OCI-LY7 (cell line): ENCODE measurements around the gene ZNF543. TPM values are rescaled to one million over a fixed set of nuclear protein-coding genes. Genes with fewer than 3 reads are reported as not detected.

ENCODE experiments used
- BruUV-seq: library from RNA; stranded (reverse); fragments of 400-500 nt; replicated peaks from 2 replicates; lab custom pipeline; 2021; lab: Mats Ljungman, UMichigan
- CTCF ChIA-PET: fragments of 300-600 bp; sonication (Branson Sonifier 250); formaldehyde crosslinking; loops from one replicate; lab custom pipeline; 2022; ENCODE audit warnings: antibody characterized with exemption; ENCODE audit not compliant: unreplicated experiment; lab: Charles Lee
- POLR2A ChIA-PET: fragments of 300-600 bp; sonication (Branson Sonifier 250); formaldehyde crosslinking; loops from one replicate; lab custom pipeline; 2022; ENCODE audit warnings: antibody characterized with exemption; lab: Charles Lee
- DNase-seq: peaks from one replicate; pipeline ENCODE4 v3.0.0-alpha.2; 2015; ENCODE audit warnings: low spot score
- H2AFZ ChIP-seq: fragments of 200-600 bp; sonication (generic), shearing (Covaris generic); 2 replicates; pipeline ENCODE4 v1.6.1; 2014; ENCODE audit warnings: mild to moderate bottlenecking, antibody characterized with exemption, low read length, moderate library complexity
- H3K27ac ChIP-seq: fragments of 200-600 bp; sonication (generic); 2 replicates; pipeline ENCODE4 v1.5.1; 2014; ENCODE audit warnings: mixed run types, low read depth, mild to moderate bottlenecking, moderate library complexity, low read length, inconsistent platforms; ENCODE audit not compliant: poor library complexity, severe bottlenecking
- H3K36me3 ChIP-seq: fragments of 200-600 bp; sonication (generic); 2 replicates; pipeline ENCODE4 v1.6.1; 2014; ENCODE audit warnings: mild to moderate bottlenecking, antibody characterized with exemption, low read length, moderate library complexity, mixed read lengths; ENCODE audit not compliant: insufficient read depth
- H3K4me1 ChIP-seq: fragments of 200-600 bp; sonication (generic); 2 replicates; pipeline ENCODE4 v1.5.1; 2014; ENCODE audit warnings: mild to moderate bottlenecking, low read length; ENCODE audit not compliant: insufficient read depth, poor library complexity, severe bottlenecking
- H3K4me2 ChIP-seq: fragments of 200-600 bp; sonication (generic); 2 replicates; pipeline ENCODE4 v1.6.1; 2014; ENCODE audit warnings: mild to moderate bottlenecking, low read length
- H3K4me3 ChIP-seq: fragments of 200-600 bp; sonication (generic); 2 replicates; pipeline ENCODE4 v1.5.1; 2014; ENCODE audit warnings: mild to moderate bottlenecking, low read depth, low read length; ENCODE audit not compliant: poor library complexity, severe bottlenecking
- H3K79me2 ChIP-seq: fragments of 200-600 bp; sonication (generic); 2 replicates; pipeline ENCODE4 v1.6.1; 2016; ENCODE audit warnings: low read depth, mild to moderate bottlenecking, low read length, moderate library complexity, mixed read lengths; ENCODE audit not compliant: insufficient read depth
- H3K9me2 ChIP-seq: fragments of 200-600 bp; sonication (generic); 2 replicates; pipeline ENCODE4 v1.6.1; 2016; ENCODE audit warnings: mild to moderate bottlenecking, low read length, mixed read lengths; ENCODE audit not compliant: insufficient read depth
- H3K9me3 ChIP-seq: fragments of 200-600 bp; sonication (generic); 2 replicates; pipeline ENCODE4 v1.6.1; 2014; ENCODE audit warnings: mild to moderate bottlenecking, mixed run types, low read length, mixed read lengths
- H4K20me1 ChIP-seq: fragments of 200-600 bp; sonication (generic); 2 replicates; pipeline ENCODE4 v1.6.1; 2014; ENCODE audit warnings: mild to moderate bottlenecking, antibody characterized with exemption, low read length, moderate library complexity, mixed read lengths; ENCODE audit not compliant: insufficient read depth
- CTCF ChIP-seq: fragments of 200-600 bp; sonication (generic); conservative IDR thresholded peaks from 2 replicates; pipeline ENCODE4 v1.5.1; 2014; ENCODE audit warnings: mild to moderate bottlenecking, antibody characterized with exemption, low read length, moderate library complexity, mixed read lengths
- EZH2phosphoT487 ChIP-seq: fragments of 200-600 bp; sonication (generic); IDR thresholded peaks from 2 replicates; pipeline ENCODE4 v1.6.1; 2018; ENCODE audit warnings: low read depth, borderline replicate concordance, mild to moderate bottlenecking, mixed run types, antibody characterized with exemption, low read length, moderate library complexity, mixed read lengths
- intact Hi-C: fragments of 100-400 bp; cut with micrococcal nuclease; formaldehyde crosslinking; loops from one replicate; pipeline ENCODE4 v1.10.0; 2022; ENCODE audit not compliant: unreplicated experiment
- total RNA-seq, 2 experiments: library from RNA; depleted of rRNA in 1 of 2; stranded (reverse); fragments of >200 nt in 1 of 2; shearing (Covaris generic) in 1 of 2; gene quantifications; 2 replicates each; pipeline ENCODE4 v1.2.3, GENCODE V29; 2014 to 2022

The ZNF543 gene
- total RNA-seq, 2 experiments from 2014 or later, result 9.4 to 14.6 TPM

DNA sequence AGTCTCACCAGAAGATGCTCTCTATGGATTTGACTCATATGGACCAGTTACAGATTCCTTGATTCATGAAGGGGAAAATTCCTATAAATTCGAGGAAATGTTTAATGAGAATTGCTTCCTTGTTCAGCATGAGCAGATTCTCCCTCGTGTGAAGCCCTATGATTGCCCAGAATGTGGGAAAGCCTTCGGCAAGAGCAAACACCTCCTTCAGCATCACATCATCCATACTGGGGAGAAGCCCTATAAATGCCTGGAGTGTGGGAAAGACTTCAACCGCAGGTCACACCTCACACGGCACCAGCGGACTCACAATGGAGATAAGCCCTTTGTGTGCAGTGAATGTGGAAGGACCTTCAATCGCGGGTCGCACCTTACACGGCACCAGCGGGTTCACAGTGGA lies 29.3 kb upstream of the ZNF543 start:
- no peak overlapping the region for H3K4me3 ChIP-seq
- no peaks in the 10 kb centered on the region for H3K9me2 ChIP-seq
- TF ChIP-seq EZH2phosphoT487 (no peak), CTCF (no peak)
- BruUV-seq, result no TSS peak
- peaks cover 83% of the 10 kb centered on the region for H3K79me2 ChIP-seq
- intact Hi-C loops, result no loop called here
- peaks cover 100% of the 10 kb centered on the region for H3K36me3 ChIP-seq
- no peak overlapping the region for H3K4me2 ChIP-seq
- H3K4me1 ChIP-seq, result no peaks in the 10 kb centered on the region
- DNase-seq, result no peak
- H3K27ac ChIP-seq, result no peak overlapping the region
- H3K9me3 ChIP-seq, result peaks cover 32% of the 10 kb centered on the region
- no peaks in the 10 kb centered on the region for H4K20me1 ChIP-seq
- POLR2A ChIA-PET, result no interaction called here
- no peak overlapping the region for H2AFZ ChIP-seq
- CTCF ChIA-PET, result no interaction called here

DNA sequence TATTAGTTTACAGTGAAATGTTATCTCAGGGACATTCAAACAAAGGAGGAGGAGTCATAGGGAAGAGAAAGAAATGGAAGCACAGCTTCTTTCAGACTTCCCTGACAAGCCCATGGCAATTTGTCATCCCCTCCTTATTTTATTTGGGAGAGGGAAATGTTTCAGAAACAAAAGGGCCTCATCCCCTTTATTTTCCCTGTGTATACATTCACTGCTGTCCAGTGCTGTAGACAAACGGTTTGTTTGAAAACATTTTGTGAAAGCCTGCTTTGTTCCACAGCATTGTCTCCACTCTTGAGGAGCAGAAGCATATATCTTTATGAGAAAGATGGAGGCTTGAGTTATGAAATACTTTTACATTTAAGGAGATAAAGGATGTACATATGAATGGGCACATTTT lies 27.7 kb upstream of the ZNF543 start:
- no peak for DNase-seq
- TF ChIP-seq CTCF (no peak), EZH2phosphoT487 (no peak)
- Histone ChIP-seq H3K4me2 (no peak overlapping the region), H3K9me3 (peaks cover 39% of the 10 kb centered on the region), H3K4me1 (no peaks in the 10 kb centered on the region), H3K4me3 (no peak overlapping the region), H3K36me3 (peaks cover 98% of the 10 kb centered on the region), H2AFZ (no peak overlapping the region), H3K9me2 (no peaks in the 10 kb centered on the region), H4K20me1 (no peaks in the 10 kb centered on the region), H3K27ac (no peak overlapping the region), H3K79me2 (peaks cover 84% of the 10 kb centered on the region)
- ChIA-PET CTCF (no interaction called here), POLR2A (no interaction called here)
- intact Hi-C loops, result no loop called here
- no TSS peak for BruUV-seq

DNA sequence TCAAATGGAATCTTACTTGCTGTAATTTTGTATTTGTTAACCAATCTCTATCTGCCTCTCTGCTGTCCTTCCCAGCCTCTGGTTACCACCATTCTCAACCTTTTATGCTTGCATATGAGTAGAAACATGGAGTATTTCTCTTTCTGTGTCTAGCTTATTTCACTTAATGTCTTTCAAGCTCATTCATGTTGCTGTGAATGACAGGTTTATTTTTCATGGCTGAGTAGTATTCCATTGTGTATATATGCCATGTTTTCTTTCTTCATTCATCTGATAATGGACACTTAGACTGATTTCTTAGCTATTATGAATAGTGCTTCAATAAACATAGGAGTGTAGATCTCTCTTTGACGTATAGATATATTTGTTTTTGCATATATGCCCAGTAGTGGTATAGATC lies 26.6 kb upstream of the ZNF543 start:
- no TSS peak for BruUV-seq
- Histone ChIP-seq H3K36me3 (peaks cover 98% of the 10 kb centered on the region), H4K20me1 (0 out of 2 replicates have a peak, but pooled peaks cover 3% of the 10 kb centered on the region), H3K4me1 (no peaks in the 10 kb centered on the region), H3K4me3 (no peak overlapping the region), H3K27ac (no peak overlapping the region), H3K79me2 (peaks cover 82% of the 10 kb centered on the region), H3K9me3 (peaks cover 46% of the 10 kb centered on the region), H3K9me2 (no peaks in the 10 kb centered on the region), H2AFZ (no peak overlapping the region), H3K4me2 (no peak overlapping the region)
- CTCF ChIA-PET, result no interaction called here
- POLR2A ChIA-PET, result no interaction called here
- no peak for DNase-seq
- TF ChIP-seq CTCF (no peak), EZH2phosphoT487 (no peak)
- intact Hi-C loops, result no loop called here
